GM10266 (cell line): ENCODE data around the gene NINJ1.
"Not testable (repeated sequence)": the region's sequence is repeated elsewhere in the genome, so short reads cannot be mapped to it uniquely, and the experiment has no call there.

ENCODE experiments used
- DNase-seq: peaks from one replicate; pipeline ENCODE4 v3.0.0; 2012; ENCODE audit errors: extremely low spot score
- TF ChIP-seq, protein P1 (sequence below): IDR thresholded peaks from 2 replicates; pipeline ENCODE4 v1.5.1; 2012; ENCODE audit warnings: mild to moderate bottlenecking, low read depth; ENCODE audit not compliant: control insufficient read depth, insufficient read depth; ENCODE audit errors: missing control alignments

NINJ1 gene

DNA sequence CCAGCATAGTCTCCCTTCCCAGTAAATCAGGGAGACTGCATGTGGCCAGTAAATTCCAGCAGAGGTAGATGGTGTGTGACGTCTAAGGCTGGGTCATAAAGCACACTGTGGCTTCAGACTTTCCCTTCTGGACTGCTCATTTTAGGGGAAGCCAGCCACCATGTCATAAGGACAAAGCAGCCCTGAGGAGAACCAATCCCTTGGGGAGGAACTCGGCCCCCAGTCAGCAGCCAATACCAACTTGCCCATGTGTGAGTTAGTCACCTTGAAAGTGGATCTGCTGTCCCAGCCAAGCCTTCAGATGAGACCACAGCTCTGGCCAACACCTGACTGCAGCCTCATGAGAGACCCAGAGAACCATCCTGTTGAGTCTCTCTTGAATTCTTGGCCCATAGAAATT is 14.7 kb upstream of the NINJ1 start:
- no peak for DNase-seq
- TF ChIP-seq, protein P1, sequence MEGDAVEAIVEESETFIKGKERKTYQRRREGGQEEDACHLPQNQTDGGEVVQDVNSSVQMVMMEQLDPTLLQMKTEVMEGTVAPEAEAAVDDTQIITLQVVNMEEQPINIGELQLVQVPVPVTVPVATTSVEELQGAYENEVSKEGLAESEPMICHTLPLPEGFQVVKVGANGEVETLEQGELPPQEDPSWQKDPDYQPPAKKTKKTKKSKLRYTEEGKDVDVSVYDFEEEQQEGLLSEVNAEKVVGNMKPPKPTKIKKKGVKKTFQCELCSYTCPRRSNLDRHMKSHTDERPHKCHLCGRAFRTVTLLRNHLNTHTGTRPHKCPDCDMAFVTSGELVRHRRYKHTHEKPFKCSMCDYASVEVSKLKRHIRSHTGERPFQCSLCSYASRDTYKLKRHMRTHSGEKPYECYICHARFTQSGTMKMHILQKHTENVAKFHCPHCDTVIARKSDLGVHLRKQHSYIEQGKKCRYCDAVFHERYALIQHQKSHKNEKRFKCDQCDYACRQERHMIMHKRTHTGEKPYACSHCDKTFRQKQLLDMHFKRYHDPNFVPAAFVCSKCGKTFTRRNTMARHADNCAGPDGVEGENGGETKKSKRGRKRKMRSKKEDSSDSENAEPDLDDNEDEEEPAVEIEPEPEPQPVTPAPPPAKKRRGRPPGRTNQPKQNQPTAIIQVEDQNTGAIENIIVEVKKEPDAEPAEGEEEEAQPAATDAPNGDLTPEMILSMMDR = no peak

DNA sequence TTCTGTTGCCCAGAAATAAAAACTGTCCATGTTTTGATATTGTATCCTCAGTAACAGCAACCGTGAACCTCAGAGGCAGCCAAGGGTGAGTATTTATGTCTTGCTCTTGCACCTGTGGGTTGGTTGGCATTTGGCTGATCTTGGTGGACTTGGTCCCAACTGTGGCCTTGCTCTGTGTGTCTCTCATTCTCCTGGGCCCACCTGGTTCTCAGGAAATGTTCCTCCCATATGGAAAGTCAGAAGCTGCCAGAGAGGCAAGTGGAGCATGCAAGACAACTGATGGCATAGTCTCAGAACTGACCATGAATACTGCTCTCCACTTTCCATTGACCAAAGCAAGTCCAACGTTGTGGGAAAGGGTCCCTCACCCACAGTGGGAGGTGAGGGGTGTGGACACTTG is 13.6 kb upstream of the NINJ1 start:
- no peak for DNase-seq
- TF ChIP-seq, protein P1 = no peak

DNA sequence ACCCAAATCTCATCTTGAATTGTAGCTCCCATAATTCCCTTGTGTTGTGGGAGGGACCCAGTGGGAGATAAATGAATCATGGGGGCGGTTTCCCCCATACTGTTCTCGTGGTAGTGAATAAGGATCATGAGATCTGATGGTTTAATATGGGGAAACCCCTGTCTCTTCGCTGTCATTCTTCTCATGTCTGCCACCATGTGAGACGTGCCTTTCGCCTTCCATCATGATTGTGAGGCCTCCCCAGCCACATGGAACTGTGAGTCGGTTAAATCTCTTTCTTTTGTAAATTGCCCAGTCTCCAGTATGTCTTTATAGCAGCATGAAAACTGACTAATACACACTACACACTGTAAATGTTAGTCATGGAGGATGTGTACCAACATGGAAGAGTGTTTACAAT is 12.6 kb upstream of the NINJ1 start:
- DNase-seq = not testable (repeated sequence)

DNA sequence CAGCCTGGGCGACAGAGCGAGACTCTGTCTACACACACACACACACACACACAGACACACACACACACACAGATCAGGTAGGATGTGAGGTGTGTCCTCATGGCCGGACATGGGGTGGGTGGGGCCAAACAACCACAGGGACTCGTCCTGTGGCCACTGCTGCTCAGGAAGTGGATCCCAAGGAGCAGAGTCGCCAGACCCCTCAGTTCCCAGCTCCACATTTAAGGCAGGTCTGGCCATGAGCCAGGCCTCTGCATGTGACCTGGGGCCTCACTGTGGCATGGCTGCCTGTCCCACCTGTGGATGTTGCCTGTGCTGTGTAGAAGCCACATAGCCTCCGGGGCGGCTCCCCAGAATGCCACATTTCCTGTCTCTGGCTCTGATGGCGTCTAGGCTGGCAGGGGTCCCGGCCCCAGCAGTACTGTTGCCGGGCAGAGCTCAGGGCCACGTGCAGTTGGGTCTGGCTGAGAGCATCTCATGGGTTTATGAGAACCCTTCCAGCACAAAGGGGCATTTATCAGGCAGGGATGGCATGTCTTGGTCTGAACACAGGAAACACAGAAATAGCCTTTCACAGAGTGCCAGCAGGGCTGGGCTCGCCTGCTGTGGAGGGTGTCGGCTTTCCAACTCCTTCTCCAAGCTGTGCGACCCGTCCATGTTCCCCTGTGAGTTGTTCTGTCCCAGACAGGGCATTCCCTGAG is 9.9 kb upstream of the NINJ1 start:
- DNase-seq = no peak
- TF ChIP-seq, protein P1 = no peak

DNA sequence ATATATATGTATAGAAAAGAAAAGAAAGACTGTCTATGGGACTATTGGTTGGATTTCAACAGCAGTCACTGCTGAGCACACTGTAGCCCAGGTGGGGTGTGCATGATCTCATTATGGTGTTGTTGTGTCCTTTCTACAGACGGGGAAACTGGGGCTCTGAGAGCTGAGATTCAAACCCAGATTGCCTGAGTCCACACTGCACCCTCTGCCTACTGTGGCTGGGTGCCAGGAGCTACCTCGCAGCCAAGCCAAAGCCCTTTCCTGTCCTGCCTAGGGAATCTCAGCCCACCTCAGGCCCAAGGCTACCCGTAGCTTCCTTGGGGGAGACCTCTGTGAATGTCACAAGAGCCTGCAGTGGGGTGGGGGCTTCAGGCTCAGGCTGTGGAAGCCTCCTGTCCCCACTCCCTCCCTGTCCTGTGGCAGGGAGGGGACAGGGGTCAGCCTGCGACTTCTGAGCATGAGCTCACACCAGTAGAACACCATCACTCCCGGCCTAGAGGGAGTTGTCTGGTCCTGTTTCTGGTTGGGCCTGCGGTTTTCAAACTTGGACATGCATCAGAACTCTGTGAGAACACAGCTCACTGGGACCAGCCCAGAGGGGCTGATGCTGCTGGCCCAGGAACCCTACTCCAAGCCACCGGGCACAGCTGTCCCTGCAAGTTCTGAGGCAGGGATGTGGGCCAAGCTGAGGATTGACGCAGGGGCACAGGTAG is 7.9 kb upstream of the NINJ1 start:
- no peak for DNase-seq

DNA sequence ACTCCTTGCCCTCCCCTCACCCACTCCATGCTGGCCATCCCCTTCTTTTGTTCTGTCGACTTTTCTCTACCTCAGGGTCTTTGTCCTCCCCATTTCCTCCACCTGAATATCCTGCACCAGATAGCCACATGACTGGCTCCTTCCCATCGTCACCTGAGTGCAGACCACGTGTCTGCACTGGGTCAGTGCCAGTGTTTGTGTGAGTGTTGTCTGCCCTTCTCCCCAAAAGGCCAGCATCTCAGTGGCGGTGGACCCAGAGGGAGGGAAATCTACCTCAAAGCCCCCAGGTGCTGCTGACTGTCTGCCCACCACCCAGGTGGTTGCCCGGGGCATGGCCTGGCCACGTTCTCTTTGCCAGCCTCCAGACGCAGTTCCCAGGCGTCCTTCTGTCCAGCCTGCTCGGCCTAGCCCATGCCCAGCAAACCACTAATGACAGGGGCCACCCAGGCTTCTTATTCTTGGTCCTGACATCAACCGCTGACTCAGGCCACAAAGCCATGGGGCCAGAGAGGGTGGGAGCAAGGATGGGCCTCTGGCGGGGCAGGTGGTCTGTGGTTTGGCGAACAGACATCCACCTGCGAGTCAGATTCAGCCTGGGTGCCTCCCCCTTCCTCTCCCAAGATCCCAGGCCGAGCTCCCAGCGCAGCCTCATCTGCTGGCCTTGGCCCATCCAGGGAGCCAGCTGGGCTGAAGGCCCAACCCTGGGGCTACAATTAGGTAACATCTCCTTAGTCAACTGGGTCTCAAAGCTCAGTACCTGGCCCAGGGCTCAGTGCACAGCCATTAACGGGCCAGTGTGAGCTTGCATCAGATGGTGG is 5.5 kb upstream of the NINJ1 start:
- TF ChIP-seq, protein P1 = no peak
- no peak for DNase-seq

More for the DNA sequence above, 7.9 kb upstream of the NINJ1 start:
- TF ChIP-seq, protein P1 = no peak

DNA sequence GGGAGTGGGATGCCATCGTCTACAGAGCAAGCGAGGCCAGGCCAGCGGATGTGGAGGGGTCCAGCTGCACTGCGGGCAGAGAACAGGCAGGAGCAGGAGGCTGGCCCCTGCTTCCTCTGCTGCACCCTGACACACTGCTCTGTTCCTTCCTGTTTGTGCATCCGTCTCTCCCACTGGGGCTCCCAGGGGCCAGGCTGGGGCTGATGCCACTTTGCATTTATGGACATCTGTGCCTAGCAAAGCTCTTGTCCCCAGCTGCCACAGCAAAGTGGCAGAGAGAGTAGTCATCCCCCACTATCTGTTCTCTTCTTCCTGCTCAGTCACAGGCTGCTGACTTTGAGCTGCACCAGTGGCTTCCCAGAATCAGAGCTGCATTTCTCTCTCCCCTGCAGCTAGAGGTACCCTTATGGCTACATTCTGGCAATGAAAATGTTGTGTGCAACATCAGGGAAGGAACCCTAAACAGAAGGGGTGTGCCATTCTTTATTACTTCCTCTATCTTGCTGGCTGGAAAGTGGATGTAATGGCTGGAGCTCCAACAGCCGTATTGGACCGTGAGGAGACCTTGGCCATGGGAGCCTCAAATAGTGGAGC is 4.2 kb upstream of the NINJ1 start:
- DNase-seq = no peak
- TF ChIP-seq, protein P1 = no peak
